Ishikawa (cell line): ENCODE measurements around the gene DAP.

Source experiments
- EP300 ChIP-seq: IDR thresholded peaks from 2 replicates; pipeline ENCODE4 v1.6.1; 2012; ENCODE audit warnings: borderline replicate concordance
- TAF1 ChIP-seq: IDR thresholded peaks from 2 replicates; pipeline ENCODE4 v1.6.1; 2012; ENCODE audit warnings: low read depth, mild to moderate bottlenecking

- no peak for TF ChIP-seq EP300
- TF ChIP-seq TAF1: no peak
Measured at GRCh38 chr5:10762776-10763500, 1.9 kb upstream of the DAP start.
